HL-60 (cell line): ENCODE data around the gene ABI3BP.

Experiments
- DNase-seq, 2 experiments: peaks; one replicate each; pipeline ENCODE4 v3.0.0-alpha.2; 2010 to 2020; ENCODE audit warnings: low read depth in 1 of 2, low spot score in 1 of 2
- H3K27ac ChIP-seq: fragments of 250-450 bp; sonication (Bioruptor Pico); replicated peaks from 2 replicates; pipeline ENCODE4 v1.5.1; 2020; ENCODE audit warnings: mild to moderate bottlenecking, moderate library complexity
- H3K27me3 ChIP-seq: fragments of 250-450 bp; sonication (Bioruptor Pico); 2 replicates; pipeline ENCODE4 v1.5.1; 2021; ENCODE audit warnings: mild to moderate bottlenecking, moderate library complexity; ENCODE audit not compliant: insufficient read depth, poor library complexity, severe bottlenecking
- H3K4me3 ChIP-seq: replicated peaks from 2 replicates; pipeline ENCODE4 v1.5.1; 2011; ENCODE audit warnings: mild to moderate bottlenecking, control low read depth, low read length; ENCODE audit not compliant: insufficient read depth
- GABPA ChIP-seq: IDR thresholded peaks from 2 replicates; pipeline ENCODE4 v1.6.1; 2012; ENCODE audit warnings: low read depth
- POLR2AphosphoS5 ChIP-seq: IDR thresholded peaks from 2 replicates; pipeline ENCODE4 v1.6.1; 2012; ENCODE audit warnings: low read depth
- SPI1 ChIP-seq: IDR thresholded peaks from 2 replicates; pipeline ENCODE4 v1.6.1; 2012; ENCODE audit warnings: low read depth, mild to moderate bottlenecking, borderline replicate concordance
- TF ChIP-seq, protein P1 (sequence below): IDR thresholded peaks from one replicate; pipeline ENCODE4 v1.5.1; 2011; ENCODE audit warnings: low read length, control low read depth, inconsistent platforms; ENCODE audit not compliant: insufficient read depth
- TF ChIP-seq, protein P2 (sequence below): IDR thresholded peaks from 2 replicates; pipeline ENCODE4 v1.6.1; 2012; ENCODE audit warnings: low read depth; ENCODE audit not compliant: insufficient replicate concordance

The ABI3BP gene

DNA sequence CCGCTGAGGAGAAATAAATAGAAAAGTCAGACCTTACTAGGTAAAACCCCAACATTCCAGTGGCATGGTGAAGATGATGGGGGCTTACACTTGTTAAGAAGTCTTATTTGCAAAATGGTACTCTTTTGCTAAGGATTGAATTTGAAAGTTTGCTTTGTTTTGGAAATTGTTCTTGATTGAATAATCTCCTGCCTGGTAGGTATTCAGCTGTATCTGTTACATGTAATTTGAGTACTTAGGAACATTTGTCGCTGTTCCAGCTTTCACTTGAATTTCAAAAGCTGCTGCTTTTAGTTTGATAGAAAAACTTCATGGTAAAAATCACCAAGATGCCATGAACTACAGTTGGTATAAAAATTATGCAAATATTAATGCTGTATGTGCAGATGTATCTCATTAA, 239.4 kb downstream of the ABI3BP start:
- DNase-seq, result no peak
- TF ChIP-seq POLR2AphosphoS5, result no peak
- TF ChIP-seq, protein P1, sequence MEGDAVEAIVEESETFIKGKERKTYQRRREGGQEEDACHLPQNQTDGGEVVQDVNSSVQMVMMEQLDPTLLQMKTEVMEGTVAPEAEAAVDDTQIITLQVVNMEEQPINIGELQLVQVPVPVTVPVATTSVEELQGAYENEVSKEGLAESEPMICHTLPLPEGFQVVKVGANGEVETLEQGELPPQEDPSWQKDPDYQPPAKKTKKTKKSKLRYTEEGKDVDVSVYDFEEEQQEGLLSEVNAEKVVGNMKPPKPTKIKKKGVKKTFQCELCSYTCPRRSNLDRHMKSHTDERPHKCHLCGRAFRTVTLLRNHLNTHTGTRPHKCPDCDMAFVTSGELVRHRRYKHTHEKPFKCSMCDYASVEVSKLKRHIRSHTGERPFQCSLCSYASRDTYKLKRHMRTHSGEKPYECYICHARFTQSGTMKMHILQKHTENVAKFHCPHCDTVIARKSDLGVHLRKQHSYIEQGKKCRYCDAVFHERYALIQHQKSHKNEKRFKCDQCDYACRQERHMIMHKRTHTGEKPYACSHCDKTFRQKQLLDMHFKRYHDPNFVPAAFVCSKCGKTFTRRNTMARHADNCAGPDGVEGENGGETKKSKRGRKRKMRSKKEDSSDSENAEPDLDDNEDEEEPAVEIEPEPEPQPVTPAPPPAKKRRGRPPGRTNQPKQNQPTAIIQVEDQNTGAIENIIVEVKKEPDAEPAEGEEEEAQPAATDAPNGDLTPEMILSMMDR, result no peak
- no peaks in the 10 kb centered on the region for H3K27me3 ChIP-seq
- no peak overlapping the region for H3K27ac ChIP-seq
- no peak overlapping the region for H3K4me3 ChIP-seq

DNA sequence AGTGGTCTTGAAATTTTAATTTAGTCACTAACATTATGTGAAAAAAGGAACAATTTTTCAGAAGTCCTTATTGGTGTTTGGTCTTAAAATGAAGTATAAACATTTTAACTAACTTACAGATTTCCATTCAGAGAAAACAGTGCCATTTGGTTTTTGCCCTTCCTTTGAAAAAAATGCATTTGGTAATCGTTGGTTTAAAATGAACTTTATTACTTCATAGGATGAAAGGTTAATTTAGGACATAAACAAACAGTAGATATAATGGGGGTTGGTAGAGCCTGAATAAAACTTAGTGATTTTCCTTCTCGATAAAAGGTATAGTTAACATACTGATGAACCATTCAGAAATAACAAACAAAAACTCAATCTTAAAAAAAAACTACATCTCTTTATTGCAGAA, 244.3 kb downstream of the ABI3BP start:
- Histone ChIP-seq H3K27me3 (no peaks in the 10 kb centered on the region), H3K27ac (no peak overlapping the region), H3K4me3 (no peak overlapping the region)
- DNase-seq, result no peak
- TF ChIP-seq, protein P2, sequence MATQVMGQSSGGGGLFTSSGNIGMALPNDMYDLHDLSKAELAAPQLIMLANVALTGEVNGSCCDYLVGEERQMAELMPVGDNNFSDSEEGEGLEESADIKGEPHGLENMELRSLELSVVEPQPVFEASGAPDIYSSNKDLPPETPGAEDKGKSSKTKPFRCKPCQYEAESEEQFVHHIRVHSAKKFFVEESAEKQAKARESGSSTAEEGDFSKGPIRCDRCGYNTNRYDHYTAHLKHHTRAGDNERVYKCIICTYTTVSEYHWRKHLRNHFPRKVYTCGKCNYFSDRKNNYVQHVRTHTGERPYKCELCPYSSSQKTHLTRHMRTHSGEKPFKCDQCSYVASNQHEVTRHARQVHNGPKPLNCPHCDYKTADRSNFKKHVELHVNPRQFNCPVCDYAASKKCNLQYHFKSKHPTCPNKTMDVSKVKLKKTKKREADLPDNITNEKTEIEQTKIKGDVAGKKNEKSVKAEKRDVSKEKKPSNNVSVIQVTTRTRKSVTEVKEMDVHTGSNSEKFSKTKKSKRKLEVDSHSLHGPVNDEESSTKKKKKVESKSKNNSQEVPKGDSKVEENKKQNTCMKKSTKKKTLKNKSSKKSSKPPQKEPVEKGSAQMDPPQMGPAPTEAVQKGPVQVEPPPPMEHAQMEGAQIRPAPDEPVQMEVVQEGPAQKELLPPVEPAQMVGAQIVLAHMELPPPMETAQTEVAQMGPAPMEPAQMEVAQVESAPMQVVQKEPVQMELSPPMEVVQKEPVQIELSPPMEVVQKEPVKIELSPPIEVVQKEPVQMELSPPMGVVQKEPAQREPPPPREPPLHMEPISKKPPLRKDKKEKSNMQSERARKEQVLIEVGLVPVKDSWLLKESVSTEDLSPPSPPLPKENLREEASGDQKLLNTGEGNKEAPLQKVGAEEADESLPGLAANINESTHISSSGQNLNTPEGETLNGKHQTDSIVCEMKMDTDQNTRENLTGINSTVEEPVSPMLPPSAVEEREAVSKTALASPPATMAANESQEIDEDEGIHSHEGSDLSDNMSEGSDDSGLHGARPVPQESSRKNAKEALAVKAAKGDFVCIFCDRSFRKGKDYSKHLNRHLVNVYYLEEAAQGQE, result no peak
- TF ChIP-seq, protein P1, result no peak
- no peak for TF ChIP-seq POLR2AphosphoS5
- no peak for TF ChIP-seq GABPA

DNA sequence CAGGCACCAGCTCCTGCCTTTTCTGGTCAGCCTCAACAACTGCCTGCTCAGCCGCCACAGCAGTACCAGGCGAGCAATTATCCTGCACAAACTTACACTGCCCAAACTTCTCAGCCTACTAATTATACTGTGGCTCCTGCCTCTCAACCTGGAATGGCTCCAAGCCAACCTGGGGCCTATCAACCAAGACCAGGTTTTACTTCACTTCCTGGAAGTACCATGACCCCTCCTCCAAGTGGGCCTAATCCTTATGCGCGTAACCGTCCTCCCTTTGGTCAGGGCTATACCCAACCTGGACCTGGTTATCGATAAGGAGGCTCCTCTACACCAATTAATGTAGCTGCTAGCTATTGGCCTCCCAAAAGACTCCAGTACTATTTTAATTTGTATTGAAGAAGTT, 245.0 kb downstream of the ABI3BP start:
- DNase-seq, result no peak
- Histone ChIP-seq H3K27me3 (no peaks in the 10 kb centered on the region), H3K27ac (no peak overlapping the region), H3K4me3 (no peak overlapping the region)
- TF ChIP-seq GABPA (no peak), POLR2AphosphoS5 (no peak), SPI1 (no peak)
- TF ChIP-seq, protein P2, result no peak
- TF ChIP-seq, protein P1, result no peak

DNA sequence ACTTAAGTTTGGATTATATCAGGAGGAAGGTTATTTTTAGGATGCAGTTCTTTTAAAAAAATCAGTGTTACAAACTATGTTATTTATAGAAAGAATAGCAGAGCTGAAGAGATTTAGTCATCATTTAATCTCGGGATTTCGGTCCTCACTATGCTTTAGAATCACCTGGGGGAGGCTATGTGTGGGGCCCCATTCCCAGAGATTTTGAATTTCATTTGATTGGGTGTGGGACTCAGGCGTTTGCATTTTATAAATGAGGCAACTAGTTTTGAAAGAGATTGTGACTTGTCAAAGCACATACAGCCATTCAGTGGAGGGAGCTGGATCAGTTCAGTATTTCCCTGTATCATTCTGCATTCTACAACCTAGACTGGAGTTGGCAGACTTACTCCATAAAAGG, 247.1 kb downstream of the ABI3BP start:
- H3K27ac ChIP-seq, result no peak overlapping the region
- TF ChIP-seq GABPA (no peak), SPI1 (no peak)
- no peak for DNase-seq

More for the DNA sequence above, 247.1 kb downstream of the ABI3BP start:
- Histone ChIP-seq H3K27me3 (no peaks in the 10 kb centered on the region), H3K4me3 (no peak overlapping the region)
